Measurements from ENCODE around the gene TTI1. TPM values are rescaled to one million over a fixed set of nuclear protein-coding genes. Genes with fewer than 3 reads are reported as not detected.

TTI1 gene
- total RNA-seq, 2 experiments from 2014 or later: 10.6 to 11.4 TPM

DNA sequence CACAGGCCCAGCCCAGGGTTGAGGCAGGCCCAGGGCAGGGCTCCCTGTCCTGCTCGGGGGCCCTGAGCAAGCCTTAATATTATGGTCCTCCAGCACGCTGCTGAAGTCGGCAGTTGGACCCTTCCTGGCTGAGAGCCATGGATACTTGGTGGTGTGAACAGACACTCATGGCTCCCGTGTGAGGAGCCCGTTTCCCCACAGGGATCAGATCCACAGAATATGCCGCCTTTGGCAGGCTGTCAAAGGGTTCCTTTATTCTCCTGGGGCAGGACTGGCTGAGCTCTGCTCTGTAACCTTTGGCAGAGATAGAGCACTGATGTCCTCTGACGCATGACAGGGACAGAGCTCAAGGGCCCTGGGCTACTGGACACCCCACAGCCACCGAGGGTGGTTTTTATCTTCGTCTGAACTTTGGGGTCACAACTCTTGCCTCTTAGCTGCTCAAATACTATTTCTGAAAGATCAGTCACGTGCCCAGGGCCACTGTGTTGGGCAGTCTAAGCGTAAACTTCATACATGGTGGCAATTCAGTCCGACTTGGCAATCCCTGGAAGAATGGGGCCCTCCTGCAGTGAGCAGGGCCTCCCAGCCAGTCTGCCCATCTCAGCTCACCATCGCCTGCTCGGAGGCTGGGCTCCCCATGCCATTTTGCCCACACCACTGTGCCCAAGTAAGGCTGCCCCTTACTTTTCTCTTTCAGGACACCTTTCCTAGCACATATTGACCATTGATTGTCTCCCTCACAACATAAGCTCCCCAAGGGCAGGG, 49.1 kb downstream of the TTI1 start:
- Mint-ChIP-seq H3K4me3 (no peak overlapping the region), H3K27me3 (no peaks in the 10 kb centered on the region), H3K9me3 (no peaks in the 10 kb centered on the region), H3K4me1 (ENCODE audit: low read depth) (no peaks in the 10 kb centered on the region), H3K36me3 (ENCODE audit: low read depth) (peaks cover 67% of the 10 kb centered on the region), H3K27ac (no peak overlapping the region)
- Histone ChIP-seq H3K36me3 (ENCODE audit: insufficient read depth, low read length) (peaks cover 48% of the 10 kb centered on the region), H3K27ac (ENCODE audit: low read depth in 1 of 2, low read length in 2 of 2) (no peak overlapping the region), H3K27me3 (ENCODE audit: control insufficient read depth in 1 of 2, insufficient read depth in 2 of 2, low read length in 2 of 2) (no peaks in the 10 kb centered on the region), H3K9me3 (ENCODE audit: control insufficient read depth in 1 of 2, insufficient read depth in 1 of 2, low read length in 2 of 2) (no peaks in the 10 kb centered on the region), H3K4me1 (ENCODE audit: insufficient read depth, low read length) (no peaks in the 10 kb centered on the region), H3K4me3 (ENCODE audit: low read length) (no peak overlapping the region)
- TF ChIP-seq, protein P1, sequence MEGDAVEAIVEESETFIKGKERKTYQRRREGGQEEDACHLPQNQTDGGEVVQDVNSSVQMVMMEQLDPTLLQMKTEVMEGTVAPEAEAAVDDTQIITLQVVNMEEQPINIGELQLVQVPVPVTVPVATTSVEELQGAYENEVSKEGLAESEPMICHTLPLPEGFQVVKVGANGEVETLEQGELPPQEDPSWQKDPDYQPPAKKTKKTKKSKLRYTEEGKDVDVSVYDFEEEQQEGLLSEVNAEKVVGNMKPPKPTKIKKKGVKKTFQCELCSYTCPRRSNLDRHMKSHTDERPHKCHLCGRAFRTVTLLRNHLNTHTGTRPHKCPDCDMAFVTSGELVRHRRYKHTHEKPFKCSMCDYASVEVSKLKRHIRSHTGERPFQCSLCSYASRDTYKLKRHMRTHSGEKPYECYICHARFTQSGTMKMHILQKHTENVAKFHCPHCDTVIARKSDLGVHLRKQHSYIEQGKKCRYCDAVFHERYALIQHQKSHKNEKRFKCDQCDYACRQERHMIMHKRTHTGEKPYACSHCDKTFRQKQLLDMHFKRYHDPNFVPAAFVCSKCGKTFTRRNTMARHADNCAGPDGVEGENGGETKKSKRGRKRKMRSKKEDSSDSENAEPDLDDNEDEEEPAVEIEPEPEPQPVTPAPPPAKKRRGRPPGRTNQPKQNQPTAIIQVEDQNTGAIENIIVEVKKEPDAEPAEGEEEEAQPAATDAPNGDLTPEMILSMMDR (IDR thresholded peaks at IDR 0.05): no peak
- ChIA-PET POLR2A (no interaction called here), CTCF (no interaction called here)
- intact Hi-C loops (cut with DNase I, micrococcal nuclease): no loop called here
- no peak for DNase-seq
- no peak for ATAC-seq (ENCODE audit: poor library complexity)

DNA sequence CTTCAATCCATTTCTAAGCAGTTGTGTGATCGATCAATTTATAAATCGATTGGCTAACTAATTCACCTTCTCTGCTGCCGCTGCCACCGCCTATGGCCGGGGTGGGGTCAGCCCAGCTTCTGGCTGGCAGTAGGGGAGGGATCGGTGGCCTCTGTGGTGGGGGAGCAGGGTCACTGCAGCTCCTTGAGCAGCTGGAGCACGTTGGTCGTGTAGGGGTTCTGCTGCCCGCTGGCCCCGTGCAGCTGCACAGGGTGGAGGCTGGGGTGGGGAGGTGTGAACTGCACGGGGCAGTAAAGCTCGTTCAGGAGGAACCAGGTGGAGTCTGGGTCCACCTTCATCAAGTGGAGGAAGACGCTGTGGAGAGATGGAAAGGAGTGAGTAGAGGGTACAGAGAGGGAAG, 50.0 kb downstream of the TTI1 start:
- intact Hi-C loops (cut with DNase I, micrococcal nuclease): no loop called here
- Histone ChIP-seq H3K4me3 (ENCODE audit: low read length) (no peak overlapping the region), H3K36me3 (ENCODE audit: insufficient read depth, low read length) (peaks cover 39% of the 10 kb centered on the region), H3K27me3 (ENCODE audit: control insufficient read depth in 1 of 2, insufficient read depth in 2 of 2, low read length in 2 of 2) (no peaks in the 10 kb centered on the region), H3K27ac (ENCODE audit: low read depth in 1 of 2, low read length in 2 of 2) (no peak overlapping the region), H3K4me1 (ENCODE audit: insufficient read depth, low read length) (no peaks in the 10 kb centered on the region), H3K9me3 (ENCODE audit: control insufficient read depth in 1 of 2, insufficient read depth in 1 of 2, low read length in 2 of 2) (no peaks in the 10 kb centered on the region)
- TF ChIP-seq, protein P1 (IDR thresholded peaks at IDR 0.05): no peak
- Mint-ChIP-seq H3K9me3 (no peaks in the 10 kb centered on the region), H3K36me3 (ENCODE audit: low read depth) (peaks cover 58% of the 10 kb centered on the region), H3K27ac (no peak overlapping the region), H3K27me3 (no peaks in the 10 kb centered on the region), H3K4me1 (ENCODE audit: low read depth) (no peaks in the 10 kb centered on the region), H3K4me3 (no peak overlapping the region)
- ATAC-seq (ENCODE audit: poor library complexity): no peak
- no peak for DNase-seq
- POLR2A ChIA-PET: no interaction called here
- CTCF ChIA-PET: no interaction called here

DNA sequence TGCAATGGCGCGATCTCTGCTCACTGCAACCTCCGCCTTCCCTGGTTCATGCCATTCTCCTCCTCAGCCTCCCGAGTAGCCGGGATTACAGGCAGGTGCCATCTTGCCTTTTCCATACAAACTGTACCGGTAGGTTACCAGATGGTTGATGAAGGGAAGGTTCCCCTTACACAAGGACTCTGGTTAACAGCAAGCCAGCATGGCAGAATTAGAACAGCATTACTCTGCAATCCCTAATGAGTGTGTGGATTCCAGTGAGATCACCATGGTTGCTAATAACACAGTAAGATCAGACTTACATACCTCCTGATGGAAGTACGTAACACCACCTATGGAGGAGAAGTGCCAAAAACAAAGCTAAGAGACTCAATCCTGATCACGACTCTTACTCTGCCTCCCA, 51.7 kb downstream of the TTI1 start:
- intact Hi-C loops (cut with DNase I, micrococcal nuclease): no loop called here
- no peaks in the 10 kb centered on the region for H3K9me3 ChIP-seq (ENCODE audit: control insufficient read depth in 1 of 2, insufficient read depth in 1 of 2, low read length in 2 of 2)
- TF ChIP-seq, protein P1 (IDR thresholded peaks at IDR 0.05): no peak
- POLR2A ChIA-PET: no interaction called here
- peaks cover 43% of the 10 kb centered on the region for H3K36me3 Mint-ChIP-seq (ENCODE audit: low read depth)
- no peak for DNase-seq
- no peaks in the 10 kb centered on the region for H3K27me3 Mint-ChIP-seq
- ATAC-seq (ENCODE audit: poor library complexity): no peak
- H3K4me3 Mint-ChIP-seq: no peak overlapping the region
- no peak overlapping the region for H3K27ac ChIP-seq (ENCODE audit: low read depth in 1 of 2, low read length in 2 of 2)
- H3K27me3 ChIP-seq (ENCODE audit: control insufficient read depth in 1 of 2, insufficient read depth in 2 of 2, low read length in 2 of 2): no peaks in the 10 kb centered on the region
- H3K36me3 ChIP-seq (ENCODE audit: insufficient read depth, low read length): peaks cover 30% of the 10 kb centered on the region
- CTCF ChIA-PET: no interaction called here
- no peaks in the 10 kb centered on the region for H3K4me1 ChIP-seq (ENCODE audit: insufficient read depth, low read length)
- H3K4me3 ChIP-seq (ENCODE audit: low read length): no peak overlapping the region
- H3K9me3 Mint-ChIP-seq: no peaks in the 10 kb centered on the region
- H3K27ac Mint-ChIP-seq: no peak overlapping the region
- H3K4me1 Mint-ChIP-seq (ENCODE audit: low read depth): peaks cover 14% of the 10 kb centered on the region
